PC-9 (cell line): Measurements from ENCODE around the gene AXIN2. TPM values are rescaled to one million over a fixed set of nuclear protein-coding genes. Genes with fewer than 3 reads are reported as not detected.

Source experiments
- BruUV-seq: library from RNA; stranded (reverse); fragments of 400-500 nt; replicated peaks from 2 replicates; lab custom pipeline; 2021; lab: Mats Ljungman, UMichigan
- CTCF ChIA-PET: fragments of 300-600 bp; sonication (Branson Sonifier 250); formaldehyde crosslinking; loops from one replicate; lab custom pipeline; 2022; ENCODE audit warnings: antibody characterized with exemption; lab: Charles Lee
- POLR2A ChIA-PET: fragments of 300-600 bp; sonication (Branson Sonifier 250); formaldehyde crosslinking; loops from one replicate; lab custom pipeline; 2022; ENCODE audit warnings: antibody characterized with exemption; ENCODE audit not compliant: unreplicated experiment; lab: Charles Lee
- DNase-seq, 2 experiments: peaks; one replicate each; pipeline versions ENCODE4 v3.0.0 to v3.0.0-alpha.2; 2015 to 2022; ENCODE audit warnings: mixed read lengths in 1 of 2
- H2AFZ ChIP-seq: fragments of 200-600 bp; sonication (generic); 2 replicates; pipeline ENCODE4 v1.8.1; 2017; ENCODE audit warnings: antibody characterized with exemption
- H3F3A ChIP-seq: fragments of 200-600 bp; sonication (generic); 2 replicates; pipeline ENCODE4 v1.8.1; 2017; ENCODE audit warnings: antibody characterized with exemption, mild to moderate bottlenecking, low read depth; ENCODE audit not compliant: insufficient read depth
- H3K27ac ChIP-seq: fragments of 200-600 bp; sonication (generic); 2 replicates; pipeline ENCODE4 v1.6.1; 2016; ENCODE audit warnings: mixed run types
- H3K27me3 ChIP-seq: fragments of 200-600 bp; sonication (generic); 2 replicates; pipeline ENCODE4 v1.6.1; 2016; ENCODE audit warnings: low read depth, mixed run types; ENCODE audit not compliant: insufficient read depth
- H3K36me3 ChIP-seq: fragments of 200-600 bp; sonication (generic); 2 replicates; pipeline ENCODE4 v1.6.1; 2016; ENCODE audit warnings: low read depth, mixed run types
- H3K4me1 ChIP-seq: fragments of 200-600 bp; sonication (generic); replicated peaks from 2 replicates; pipeline ENCODE4 v1.6.1; 2016; ENCODE audit warnings: mixed run types; ENCODE audit not compliant: insufficient read depth
- H3K4me2 ChIP-seq: fragments of 200-600 bp; sonication (generic); 2 replicates; pipeline ENCODE4 v1.6.1; 2017; ENCODE audit warnings: mixed run types
- H3K4me3 ChIP-seq: fragments of 200-600 bp; sonication (generic); 2 replicates; pipeline ENCODE4 v1.6.1; 2016; ENCODE audit warnings: mixed run types
- H3K79me2 ChIP-seq: fragments of 200-600 bp; sonication (generic); 2 replicates; pipeline ENCODE4 v1.6.1; 2017; ENCODE audit warnings: low read depth, mixed run types
- H3K9me2 ChIP-seq: fragments of 200-600 bp; sonication (generic); 2 replicates; pipeline ENCODE4 v1.8.1; 2017; ENCODE audit warnings: mild to moderate bottlenecking; ENCODE audit not compliant: insufficient read depth
- H3K9me3 ChIP-seq: fragments of 200-600 bp; sonication (generic); 2 replicates; pipeline ENCODE4 v1.8.1; 2016; ENCODE audit warnings: low read depth; ENCODE audit not compliant: insufficient read depth
- H4K20me1 ChIP-seq: fragments of 200-600 bp; sonication (generic); 2 replicates; pipeline ENCODE4 v1.8.1; 2017; ENCODE audit not compliant: insufficient read depth
- CTCF ChIP-seq: fragments of 200-600 bp; sonication (generic); conservative IDR thresholded peaks from 2 replicates; pipeline ENCODE4 v1.6.1; 2017; ENCODE audit warnings: mixed run types, antibody characterized with exemption, mild to moderate bottlenecking, moderate library complexity
- EZH2 ChIP-seq: fragments of 200-600 bp; sonication (generic); IDR thresholded peaks from 2 replicates; pipeline ENCODE4 v1.8.0; 2017; ENCODE audit warnings: antibody characterized with exemption, low read depth
- intact Hi-C: fragments of 100-400 bp; cut with micrococcal nuclease; formaldehyde crosslinking; loops from one replicate; pipeline ENCODE4 v1.10.0; 2022; ENCODE audit not compliant: unreplicated experiment
- total RNA-seq: library from RNA; stranded (reverse); gene quantifications from 2 replicates; pipeline ENCODE4 v1.2.3, GENCODE V29; 2021

AXIN2 gene
- total RNA-seq, 1 experiment from 2014 or later: 0.24 TPM

- Histone ChIP-seq H3K4me3 (no peak overlapping the region), H3K27me3 (no peaks in the 10 kb centered on the region), H3F3A (no peaks in the 10 kb centered on the region), H3K9me3 (no peaks in the 10 kb centered on the region), H3K36me3 (no peaks in the 10 kb centered on the region), H3K9me2 (no peaks in the 10 kb centered on the region), H2AFZ (no peak overlapping the region), H3K4me2 (no peak overlapping the region), H3K4me1 (no peaks in the 10 kb centered on the region), H3K79me2 (no peaks in the 10 kb centered on the region), H3K27ac (no peak overlapping the region), H4K20me1 (no peaks in the 10 kb centered on the region)
- ChIA-PET POLR2A (no interaction called here), CTCF (no interaction called here)
- TF ChIP-seq EZH2 (no peak), CTCF (no peak)
- no peak for DNase-seq
- intact Hi-C loops: no loop called here
- no TSS peak for BruUV-seq
Measured at GRCh38 chr17:65553009-65553645, 8.3 kb downstream of the AXIN2 start.

- no peak for DNase-seq
- Histone ChIP-seq H3K27me3 (no peaks in the 10 kb centered on the region), H3K4me1 (no peaks in the 10 kb centered on the region), H3F3A (no peaks in the 10 kb centered on the region), H4K20me1 (no peaks in the 10 kb centered on the region), H3K9me2 (no peaks in the 10 kb centered on the region), H3K4me2 (no peak overlapping the region), H3K79me2 (no peaks in the 10 kb centered on the region), H2AFZ (no peak overlapping the region), H3K4me3 (no peak overlapping the region), H3K36me3 (no peaks in the 10 kb centered on the region), H3K9me3 (no peaks in the 10 kb centered on the region), H3K27ac (no peak overlapping the region)
- ChIA-PET CTCF (no interaction called here), POLR2A (no interaction called here)
- TF ChIP-seq CTCF (no peak), EZH2 (no peak)
- intact Hi-C loops: no loop called here
- BruUV-seq: no TSS peak
Measured at GRCh38 chr17:65552214-65552613, 9.2 kb downstream of the AXIN2 start.

GRCh38 chr17:65551267-65552040 lies 10.0 kb downstream of the AXIN2 start:
- H3K9me2 ChIP-seq: no peaks in the 10 kb centered on the region
- H3F3A ChIP-seq: no peaks in the 10 kb centered on the region
- intact Hi-C loops: no loop called here
- no peak overlapping the region for H3K4me2 ChIP-seq
- H3K9me3 ChIP-seq: no peaks in the 10 kb centered on the region
- H3K4me3 ChIP-seq: no peak overlapping the region
- no peaks in the 10 kb centered on the region for H3K4me1 ChIP-seq
- CTCF ChIA-PET: no interaction called here
- H3K36me3 ChIP-seq: no peaks in the 10 kb centered on the region
- POLR2A ChIA-PET: no interaction called here
- H3K79me2 ChIP-seq: no peaks in the 10 kb centered on the region
- DNase-seq: peak in 1 of 2 experiments; percentile 10
- H4K20me1 ChIP-seq: no peaks in the 10 kb centered on the region
- H3K27ac ChIP-seq: no peak overlapping the region
- TF ChIP-seq EZH2: no peak
- TF ChIP-seq CTCF: no peak
- H3K27me3 ChIP-seq: no peaks in the 10 kb centered on the region
- BruUV-seq: no TSS peak
- H2AFZ ChIP-seq: no peak overlapping the region
